Esophagus muscularis mucosa (tissue), 4 donors: Measurements from ENCODE around the gene CLK3. TPM values are rescaled to one million over a fixed set of nuclear protein-coding genes. Genes with fewer than 3 reads are reported as not detected.

Source experiments
- DNase-seq: peaks from one replicate; pipeline ENCODE4 v3.0.0-alpha.2; 2017; ENCODE audit errors: extremely low spot score
- H3K27ac ChIP-seq, 4 donors: fragments of 200-600 bp; sonication (generic); replicated peaks in 1 of 4; 1 replicate in 3 of 4; 2 replicates in 1 of 4; pipeline ENCODE4 v1.5.1; 2016 to 2019; ENCODE audit warnings: mild to moderate bottlenecking in 1 of 4
- H3K27me3 ChIP-seq, 4 donors: fragments of 200-600 bp; sonication (generic); one replicate each; pipeline versions ENCODE4 v1.5.1 to v1.6.0; 2016 to 2019
- H3K36me3 ChIP-seq, 4 donors: fragments of 200-600 bp; sonication (generic); one replicate each; pipeline ENCODE4 v1.5.1; 2016 to 2019
- H3K4me1 ChIP-seq, 4 donors: fragments of 200-600 bp; sonication (generic); one replicate each; pipeline ENCODE4 v1.5.1; 2016 to 2019
- H3K4me3 ChIP-seq, 4 donors: fragments of 200-600 bp; sonication (generic); 1 replicate in 2 of 4; 2 replicates in 2 of 4; pipeline ENCODE4 v1.5.1; 2016 to 2019; ENCODE audit warnings: mild to moderate bottlenecking in 4 of 4, moderate library complexity in 1 of 4
- H3K9me3 ChIP-seq, 4 donors: fragments of 200-600 bp; sonication (generic); 1 replicate in 3 of 4; 2 replicates in 1 of 4; pipeline ENCODE4 v1.5.1; 2016 to 2019
- CTCF ChIP-seq, 3 experiments: fragments of 200-600 bp in 2 of 3; fragments of 450-650 bp in 1 of 3; sonication (generic) in 2 of 3; IDR thresholded peaks; one replicate each; pipeline ENCODE4 v1.5.1; 2017 to 2019; ENCODE audit warnings: antibody characterized with exemption in 3 of 3, mild to moderate bottlenecking in 2 of 3, moderate library complexity in 1 of 3
- EP300 ChIP-seq: sonication (generic); formaldehyde crosslinking; IDR thresholded peaks from one replicate; pipeline ENCODE4 v1.6.1; 2017; ENCODE audit warnings: antibody characterized with exemption
- POLR2A ChIP-seq: fragments of 450-650 bp; IDR thresholded peaks from one replicate; pipeline ENCODE4 v1.6.1; 2017; ENCODE audit warnings: antibody characterized with exemption, moderate library complexity, mild to moderate bottlenecking, low read depth
- POLR2AphosphoS5 ChIP-seq, 2 donors: sonication (generic); formaldehyde crosslinking; IDR thresholded peaks; one replicate each; pipeline ENCODE4 v1.6.1; 2017; ENCODE audit warnings: antibody characterized with exemption in 2 of 2
- WGBS: methylation state at CpG from one replicate; pipeline ENCODE4 v1.1.5; 2018; 5-methylcytosine and 5-hydroxymethylcytosine counted together
- intact Hi-C: fragments of 100-400 bp; cut with DNase I; formaldehyde crosslinking; loops from one replicate; pipeline ENCODE4 v1.15.1; 2023
- total RNA-seq, 4 donors: library from RNA; depleted of rRNA; stranded (reverse); fragments of >200 nt; gene quantifications; one replicate each; pipeline versions ENCODE4 v1.1.0 to v1.2.1, GENCODE V29; 2016

CLK3 gene
- total RNA-seq, 4 donors from 2014 or later: 74.6 to 89.8 (median 80.7) TPM

- no peak for DNase-seq
- Histone ChIP-seq H3K4me3 (no peak overlapping the region), H3K27me3 (no peaks in the 10 kb centered on the region), H3K4me1 (peaks cover 3 to 10% (median 4%) of the 10 kb centered on the region in 4 donors), H3K36me3 (peaks cover 87 to 100% (median 100%) of the 10 kb centered on the region in 4 donors), H3K27ac (no peak overlapping the region), H3K9me3 (no peaks in the 10 kb centered on the region)
- TF ChIP-seq POLR2A: no peak
- no peak for TF ChIP-seq POLR2AphosphoS5 (IDR thresholded peaks at IDR 0.05)
- no peak for TF ChIP-seq CTCF (IDR thresholded peaks at IDR 0.05)
- WGBS: 86% methylated on average over 6 of the region's 7 CpGs
- intact Hi-C loops: no loop called here
These were observed 10.7 kb downstream of the CLK3 start for GRCh38 chr15:74626336-74626735.

- peaks cover 80 to 100% (median 99%) of the 10 kb centered on the region in 4 donors for H3K36me3 ChIP-seq
These were observed 11.4 kb downstream of the CLK3 start for GRCh38 chr15:74626752-74627692.

GRCh38 chr15:74627766-74628165 is 12.1 kb downstream of the CLK3 start:
- no peak for TF ChIP-seq POLR2AphosphoS5 (IDR thresholded peaks at IDR 0.05)
- no peak for TF ChIP-seq EP300
- TF ChIP-seq CTCF (IDR thresholded peaks at IDR 0.05): no peak
- TF ChIP-seq POLR2A: no peak
- intact Hi-C loops: no loop called here
- peaks cover 79 to 100% (median 99%) of the 10 kb centered on the region in 4 donors for H3K36me3 ChIP-seq
- H3K4me3 ChIP-seq: no peak overlapping the region
- H3K4me1 ChIP-seq: peaks cover 0 to 8% (median 0%) of the 10 kb centered on the region in 4 donors
- WGBS: 73% methylated on average over 5 of the region's 5 CpGs
- no peak overlapping the region for H3K27ac ChIP-seq
- H3K9me3 ChIP-seq: no peaks in the 10 kb centered on the region
- no peaks in the 10 kb centered on the region for H3K27me3 ChIP-seq
- no peak for DNase-seq

More at GRCh38 chr15:74626752-74627692, 11.4 kb downstream of the CLK3 start:
- no peaks in the 10 kb centered on the region for H3K9me3 ChIP-seq
- intact Hi-C loops: no loop called here
- no peak overlapping the region for H3K4me3 ChIP-seq
- 86% methylated on average over 7 of the region's 10 CpGs for WGBS
- DNase-seq: no peak
- no peak for TF ChIP-seq EP300
- no peak for TF ChIP-seq POLR2A
- TF ChIP-seq POLR2AphosphoS5 (IDR thresholded peaks at IDR 0.05): no peak
- no peak for TF ChIP-seq CTCF (IDR thresholded peaks at IDR 0.05)
- H3K4me1 ChIP-seq: peaks cover 0 to 8% (median 0%) of the 10 kb centered on the region in 4 donors
- no peak overlapping the region for H3K27ac ChIP-seq
- H3K27me3 ChIP-seq: no peaks in the 10 kb centered on the region

- H3K4me1 ChIP-seq: peaks cover 0 to 8% (median 0%) of the 10 kb centered on the region in 4 donors
- WGBS: 67% methylated on average over 2 of the region's 3 CpGs
- DNase-seq: no peak
- no peak overlapping the region for H3K27ac ChIP-seq
- peaks cover 76 to 100% (median 99%) of the 10 kb centered on the region in 4 donors for H3K36me3 ChIP-seq
- no peaks in the 10 kb centered on the region for H3K27me3 ChIP-seq
- H3K4me3 ChIP-seq: no peak overlapping the region
- intact Hi-C loops: no loop called here
- H3K9me3 ChIP-seq: no peaks in the 10 kb centered on the region
- no peak for TF ChIP-seq EP300
- no peak for TF ChIP-seq POLR2AphosphoS5 (IDR thresholded peaks at IDR 0.05)
- TF ChIP-seq POLR2A: no peak
- TF ChIP-seq CTCF (IDR thresholded peaks at IDR 0.05): no peak
These were observed 12.6 kb downstream of the CLK3 start for GRCh38 chr15:74628199-74628598.
